Coronary artery (tissue), 2 donors: Measurements from ENCODE around the gene LARGE1.

Experiments used
- DNase-seq: peaks from one replicate; pipeline ENCODE4 v3.0.0-alpha.2; 2017; ENCODE audit warnings: low spot score
- H3K27ac ChIP-seq, 2 donors: fragments of 200-600 bp; sonication (generic); one replicate each; pipeline ENCODE4 v1.5.1; 2016 to 2019
- H3K4me3 ChIP-seq: fragments of 200-600 bp; sonication (generic); 2 replicates; pipeline ENCODE4 v1.5.1; 2016; ENCODE audit warnings: mild to moderate bottlenecking, moderate library complexity
- TF ChIP-seq, protein P1 (sequence below): fragments of 200-600 bp; sonication (generic); IDR thresholded peaks from one replicate; pipeline ENCODE4 v1.5.1; 2019; ENCODE audit warnings: antibody characterized with exemption

LARGE1 gene

DNA sequence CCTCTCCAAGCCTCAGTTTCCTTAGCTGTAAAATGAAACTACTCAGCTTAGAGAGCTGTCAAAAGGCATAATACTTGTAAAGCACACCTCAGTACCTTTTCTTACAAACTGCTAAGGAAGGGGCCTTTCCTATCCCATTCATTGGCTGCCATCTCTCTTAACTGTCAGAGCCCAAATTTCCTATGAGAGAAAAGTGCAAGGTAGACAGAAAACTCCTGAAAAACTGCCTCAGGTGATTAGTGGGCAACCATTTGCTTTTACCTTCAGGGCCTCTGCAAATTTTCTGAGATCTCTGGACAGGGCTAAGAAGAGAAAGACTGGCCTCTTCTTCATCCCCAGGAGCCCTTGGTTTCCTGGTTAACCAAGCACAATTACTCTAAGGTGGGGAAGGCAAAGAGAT lies 13.8 kb downstream of the LARGE1 start:
- no peak overlapping the region for H3K27ac ChIP-seq
- TF ChIP-seq, protein P1, sequence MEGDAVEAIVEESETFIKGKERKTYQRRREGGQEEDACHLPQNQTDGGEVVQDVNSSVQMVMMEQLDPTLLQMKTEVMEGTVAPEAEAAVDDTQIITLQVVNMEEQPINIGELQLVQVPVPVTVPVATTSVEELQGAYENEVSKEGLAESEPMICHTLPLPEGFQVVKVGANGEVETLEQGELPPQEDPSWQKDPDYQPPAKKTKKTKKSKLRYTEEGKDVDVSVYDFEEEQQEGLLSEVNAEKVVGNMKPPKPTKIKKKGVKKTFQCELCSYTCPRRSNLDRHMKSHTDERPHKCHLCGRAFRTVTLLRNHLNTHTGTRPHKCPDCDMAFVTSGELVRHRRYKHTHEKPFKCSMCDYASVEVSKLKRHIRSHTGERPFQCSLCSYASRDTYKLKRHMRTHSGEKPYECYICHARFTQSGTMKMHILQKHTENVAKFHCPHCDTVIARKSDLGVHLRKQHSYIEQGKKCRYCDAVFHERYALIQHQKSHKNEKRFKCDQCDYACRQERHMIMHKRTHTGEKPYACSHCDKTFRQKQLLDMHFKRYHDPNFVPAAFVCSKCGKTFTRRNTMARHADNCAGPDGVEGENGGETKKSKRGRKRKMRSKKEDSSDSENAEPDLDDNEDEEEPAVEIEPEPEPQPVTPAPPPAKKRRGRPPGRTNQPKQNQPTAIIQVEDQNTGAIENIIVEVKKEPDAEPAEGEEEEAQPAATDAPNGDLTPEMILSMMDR, result no peak
- no peak for DNase-seq
- H3K4me3 ChIP-seq, result no peak overlapping the region

DNA sequence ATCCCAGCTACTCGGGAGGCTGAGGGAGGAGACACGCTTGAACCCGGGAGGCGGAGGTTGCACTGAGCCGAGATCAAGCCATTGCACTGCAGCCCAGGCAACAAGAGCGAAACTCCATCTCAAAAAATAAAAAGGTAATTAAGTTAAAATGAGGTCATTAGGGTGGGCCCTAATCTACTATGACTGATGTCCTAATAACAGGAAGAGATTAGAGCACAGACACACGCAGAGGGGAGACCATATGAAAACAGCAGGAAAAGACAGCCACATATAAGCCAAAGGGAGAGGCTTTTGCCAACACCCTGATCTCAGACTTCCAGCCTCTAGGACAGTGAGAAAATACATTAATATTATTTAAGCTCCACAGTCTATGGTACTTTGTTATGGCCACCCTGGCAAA lies 17.3 kb downstream of the LARGE1 start:
- DNase-seq, result no peak
- Histone ChIP-seq H3K4me3 (no peak overlapping the region), H3K27ac (no peak overlapping the region)
- TF ChIP-seq, protein P1, result no peak

DNA sequence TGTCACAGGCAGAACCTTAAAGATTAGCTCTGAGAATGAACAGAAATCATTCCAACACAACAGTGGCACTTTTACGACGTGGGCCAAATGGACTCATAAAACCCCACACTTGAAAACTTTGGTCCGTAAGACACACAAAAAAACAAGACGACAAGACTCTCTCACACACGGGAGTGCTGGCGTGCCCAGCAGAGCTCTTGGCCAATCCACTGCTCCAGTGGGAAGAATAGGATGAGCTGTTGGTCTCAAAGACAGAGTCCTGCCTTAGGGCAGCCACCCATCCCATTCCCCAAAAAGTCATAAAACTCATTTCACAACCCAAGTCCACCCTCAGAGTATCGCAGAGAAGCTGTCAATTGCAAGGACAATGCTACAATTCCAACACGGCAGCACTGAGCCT lies 18.2 kb downstream of the LARGE1 start:
- Histone ChIP-seq H3K4me3 (no peak overlapping the region), H3K27ac (no peak overlapping the region)
- no peak for DNase-seq
- TF ChIP-seq, protein P1, result no peak

DNA sequence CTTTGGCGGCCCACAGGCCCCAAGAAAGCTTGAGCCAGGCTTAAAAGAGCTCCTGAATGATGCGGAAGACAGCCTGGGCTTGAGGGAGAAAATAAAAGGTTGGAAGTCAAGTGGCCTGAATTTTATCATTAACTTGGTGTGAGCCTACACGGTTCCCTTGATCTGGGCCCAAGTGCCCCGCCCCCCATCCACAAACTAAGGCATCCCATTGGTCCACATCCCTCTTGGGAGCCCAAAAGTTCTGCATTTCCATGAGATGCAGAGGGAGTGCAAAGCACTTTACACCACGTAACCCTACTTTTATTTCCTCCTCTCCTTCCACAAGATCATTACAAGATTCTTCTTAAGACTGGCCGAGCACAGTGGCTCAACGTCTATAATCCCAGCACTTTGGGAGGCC lies 22.2 kb downstream of the LARGE1 start:
- DNase-seq, result no peak
- TF ChIP-seq, protein P1, result no peak
- Histone ChIP-seq H3K4me3 (no peak overlapping the region), H3K27ac (no peak overlapping the region)

DNA sequence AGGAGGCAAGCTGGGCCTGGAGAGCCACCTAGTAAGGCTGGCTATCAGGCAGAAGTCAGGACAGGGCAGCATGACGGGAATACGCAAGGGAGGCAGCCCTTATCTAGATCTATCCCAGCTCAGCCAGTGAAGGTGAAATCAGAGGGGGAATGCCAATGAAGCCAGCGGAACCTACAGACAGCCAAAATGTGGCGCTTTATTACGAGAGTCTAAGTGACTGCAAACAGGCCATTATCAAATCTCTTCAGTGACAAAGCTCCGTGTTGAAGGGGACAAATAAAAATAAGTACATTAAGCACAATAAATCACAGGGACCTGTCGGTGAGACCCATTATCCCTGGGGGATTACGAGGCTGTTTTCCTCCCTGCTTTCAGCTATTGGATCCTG lies 22.8 kb downstream of the LARGE1 start:
- no peak for DNase-seq

DNA sequence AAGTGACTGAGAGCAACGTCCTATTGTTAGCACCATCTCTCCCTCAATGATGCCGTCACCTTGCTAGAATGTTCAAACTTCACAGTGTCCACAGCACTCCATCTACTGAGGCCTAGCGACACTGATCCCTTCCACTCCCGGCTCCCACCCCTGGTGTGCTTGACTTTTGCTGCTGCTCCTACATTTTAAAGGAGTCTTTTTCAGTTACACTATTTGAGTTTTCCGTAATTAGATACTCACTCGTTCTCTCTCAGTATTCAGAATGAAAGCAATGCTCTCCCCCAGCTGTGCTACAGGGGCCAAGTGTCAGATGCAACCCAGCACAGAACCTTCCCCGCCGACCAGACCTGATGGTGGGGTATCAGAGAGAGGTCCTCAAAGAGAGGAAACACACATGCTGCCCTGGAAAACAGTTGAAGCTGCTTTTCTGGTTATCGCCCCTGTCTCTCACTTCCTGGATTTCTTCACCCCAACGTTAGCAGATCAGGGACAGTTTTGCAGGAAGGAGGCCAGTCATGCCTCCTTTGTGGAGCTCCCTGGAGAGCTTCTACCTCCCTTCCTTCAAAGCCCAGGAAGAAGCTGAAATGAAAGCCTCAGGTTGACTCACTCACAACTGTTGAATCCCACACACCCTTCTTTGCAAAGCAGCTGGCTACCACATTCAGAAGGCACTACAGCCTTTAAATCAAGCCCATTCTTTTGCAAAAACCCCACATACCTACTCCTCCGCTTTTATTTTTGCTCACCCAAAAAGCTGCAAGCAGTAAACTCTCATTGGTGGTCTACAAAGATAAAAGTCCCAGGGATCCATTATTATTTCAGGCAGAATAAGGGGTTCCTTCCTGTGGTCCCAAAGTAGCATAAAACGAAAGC lies 23.5 kb downstream of the LARGE1 start:
- no peak for DNase-seq
- H3K4me3 ChIP-seq, result no peak overlapping the region
- TF ChIP-seq, protein P1, result no peak
- no peak overlapping the region for H3K27ac ChIP-seq

More for the DNA sequence above, 22.8 kb downstream of the LARGE1 start:
- Histone ChIP-seq H3K4me3 (no peak overlapping the region), H3K27ac (no peak overlapping the region)
- TF ChIP-seq, protein P1, result no peak

DNA sequence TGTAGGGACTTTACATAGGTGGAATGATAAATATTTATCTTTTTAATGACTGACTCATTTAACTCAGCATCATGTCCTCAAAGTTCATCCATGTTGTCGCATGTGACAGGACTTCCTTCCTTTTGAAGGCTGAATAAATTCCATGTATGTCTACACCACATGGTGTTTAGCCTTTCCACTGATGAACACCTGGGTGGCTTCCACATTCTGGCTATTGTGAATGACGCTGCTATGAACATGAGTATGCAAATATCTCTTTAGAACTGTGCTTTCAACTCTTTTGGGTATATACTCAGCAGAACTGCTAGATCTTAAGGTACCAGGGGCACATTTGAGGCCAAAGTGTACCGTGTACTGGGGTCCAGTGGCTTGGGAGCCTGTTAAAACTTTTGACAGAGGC lies 24.1 kb downstream of the LARGE1 start:
- Histone ChIP-seq H3K27ac (no peak overlapping the region), H3K4me3 (no peak overlapping the region)
- TF ChIP-seq, protein P1, result no peak
- DNase-seq, result no peak
